ENCODE measurements around the gene KCTD19.
A peak's percentile ranks its signal among the peaks of the same experiment; 100 is the strongest.
"Not testable (repeated sequence)": the region's sequence is repeated elsewhere in the genome, so short reads cannot be mapped to it uniquely, and the experiment has no call there.

Gene KCTD19

DNA sequence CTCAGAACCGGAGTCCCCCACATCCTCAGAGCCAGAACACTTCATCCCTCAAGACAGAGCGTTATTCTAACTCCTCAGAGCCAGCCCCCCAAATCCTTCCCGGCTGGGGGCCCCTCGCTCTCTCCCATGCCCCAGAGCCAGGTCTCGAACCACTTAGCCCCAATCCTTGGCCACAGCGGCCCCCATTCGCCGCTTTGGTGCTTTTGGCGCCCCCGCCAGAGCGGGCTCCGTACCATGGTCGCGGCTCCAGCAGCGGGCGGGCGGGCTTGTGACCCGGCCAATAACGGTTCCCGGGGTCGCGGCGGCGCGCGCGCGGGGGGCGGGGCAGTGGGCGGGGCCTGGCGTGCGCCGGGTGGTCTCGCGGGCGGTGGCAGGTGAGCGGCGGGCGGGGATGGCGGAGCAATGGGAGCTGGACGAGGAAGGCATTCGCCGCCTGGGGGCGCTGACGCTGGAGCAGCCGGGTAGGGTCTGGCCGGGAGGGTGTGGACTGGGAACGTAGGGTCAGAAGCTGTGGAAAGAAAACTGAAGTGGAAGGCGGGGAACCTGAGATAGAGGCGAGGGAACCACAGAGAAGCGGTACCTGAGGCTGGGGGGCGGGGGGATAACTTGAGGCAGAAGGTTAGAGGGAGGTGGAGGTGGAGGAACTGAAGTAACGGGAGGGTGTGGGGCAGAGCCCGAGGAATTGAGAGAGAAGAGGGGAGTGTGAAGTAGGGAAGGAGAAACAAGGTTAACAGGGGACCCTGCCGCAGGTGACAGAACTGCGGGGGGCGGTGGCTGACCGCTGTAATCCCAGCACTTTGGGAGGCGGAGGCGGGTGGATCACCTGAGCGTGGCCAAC lies at the start of gene KCTD19, which contains the start of gene LRRC36:
Gene KCTD19 (minus strand): TSS at position 270 of the 838 bp plus-strand sequence. CDS start 34 bp downstream, at position 236.
Gene LRRC36 (plus strand): TSS at position 344 of the 838 bp plus-strand sequence. CDS start 48 bp downstream, at position 392.
- peak; percentile 50 for DNase-seq

DNA sequence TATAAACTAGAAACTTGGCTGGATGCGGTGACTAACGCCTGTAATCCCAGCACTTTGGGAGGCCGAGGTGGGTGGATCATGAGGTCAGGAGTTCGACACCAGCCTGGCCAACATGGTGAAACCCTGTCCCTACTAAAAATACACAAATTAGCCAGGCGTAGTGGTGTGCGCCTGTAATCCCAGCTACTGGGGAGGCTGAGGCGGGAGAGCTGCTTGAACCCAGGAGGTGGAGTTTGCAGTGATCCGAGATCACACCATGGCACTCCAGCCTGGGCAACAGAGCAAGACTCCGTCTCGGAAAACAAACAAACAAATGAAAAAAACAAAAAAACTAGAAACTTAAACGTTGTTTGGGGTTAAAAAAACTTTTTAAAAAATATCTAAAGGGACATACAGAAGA lies 49.5 kb upstream of the KCTD19 start:
- DNase-seq = not testable (repeated sequence)

DNA sequence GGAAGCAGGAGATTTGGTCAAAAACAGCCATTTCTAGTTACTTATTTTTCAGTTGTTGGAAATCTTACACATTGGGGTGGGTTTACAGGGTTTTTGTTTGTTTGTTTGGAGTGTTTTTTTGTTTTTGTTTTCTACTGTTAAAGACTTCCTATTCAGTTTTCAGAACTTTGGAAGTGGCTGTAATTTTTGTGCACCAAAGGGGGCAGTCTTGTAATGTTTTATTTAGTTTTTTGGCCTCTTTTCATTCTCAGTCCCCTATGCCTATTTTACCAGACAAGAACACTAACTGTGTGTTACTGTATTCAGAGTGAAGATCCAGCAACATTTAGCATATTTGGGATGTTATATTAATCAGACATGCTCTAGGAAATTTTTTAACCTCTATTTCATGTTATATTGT lies 46.1 kb upstream of the KCTD19 start:
- no peak for DNase-seq

DNA sequence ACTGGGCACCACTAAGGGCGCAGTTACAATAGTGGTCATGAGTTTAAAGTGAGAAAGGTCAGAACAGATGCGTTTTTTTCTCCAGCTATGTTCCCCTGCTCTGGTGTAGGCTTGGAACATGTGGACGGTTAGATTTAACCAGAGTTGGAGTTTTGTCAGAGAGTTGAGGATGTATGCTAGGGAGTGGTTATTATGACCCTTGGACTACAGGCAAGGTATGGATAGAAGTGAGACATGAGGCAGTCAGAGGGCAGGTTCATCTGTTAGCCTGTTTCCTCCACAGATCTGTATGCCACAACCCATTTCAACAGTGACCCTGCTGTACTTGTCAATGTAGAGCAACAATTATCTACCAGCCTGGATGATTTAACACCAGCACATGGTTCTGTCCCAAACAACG lies 44.1 kb upstream of the KCTD19 start:
- DNase-seq = no peak

DNA sequence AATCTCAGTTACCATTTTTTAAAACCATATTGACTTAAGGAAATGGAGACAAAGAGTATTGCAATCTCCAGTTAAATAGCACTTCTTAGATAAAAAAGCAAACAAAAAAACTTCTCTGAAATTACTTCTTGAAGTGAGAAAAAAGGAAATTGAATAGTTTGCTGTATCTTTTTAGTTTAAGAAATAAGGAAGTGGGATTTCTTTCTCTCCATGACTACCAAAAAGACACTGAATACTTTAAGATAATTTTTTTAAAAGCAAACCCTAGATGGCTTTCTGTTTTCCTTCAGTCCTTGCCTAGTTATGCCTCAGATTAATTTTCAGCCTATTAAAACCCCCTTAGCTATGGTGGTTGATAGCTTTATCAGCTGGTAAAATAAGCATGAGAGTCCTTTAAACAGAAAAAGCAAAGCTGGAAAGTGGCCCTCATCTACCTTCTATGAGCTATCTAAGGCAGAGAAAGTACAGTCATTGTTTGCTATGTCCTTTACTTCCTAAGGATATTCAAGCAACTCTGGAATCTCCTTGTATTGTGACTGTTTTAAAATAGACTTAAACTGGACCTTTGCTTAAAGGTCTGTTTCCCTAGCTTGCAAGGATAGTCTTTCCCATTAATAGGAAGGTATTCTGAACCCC lies 38.2 kb upstream of the KCTD19 start:
- no peak for DNase-seq

DNA sequence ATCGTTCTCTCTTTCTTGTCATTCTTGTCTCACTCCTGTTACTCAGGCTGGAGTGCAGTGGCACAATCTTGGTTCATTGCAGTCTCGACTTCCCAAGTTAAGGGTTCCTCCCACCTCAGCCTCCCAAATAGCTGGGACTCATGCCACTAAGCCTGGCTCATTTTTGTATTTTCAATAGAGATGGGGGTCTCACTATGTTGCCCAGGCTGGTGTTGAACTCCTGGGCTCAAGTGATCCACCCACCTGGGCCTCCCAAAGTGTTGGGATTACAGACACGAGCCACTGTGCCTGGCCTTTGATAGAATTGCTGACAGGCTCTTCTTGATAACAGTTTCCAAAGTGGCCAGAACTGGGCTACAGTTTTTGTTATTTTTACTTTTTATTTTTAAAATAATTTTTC lies 34.5 kb upstream of the KCTD19 start:
- no peak for DNase-seq

DNA sequence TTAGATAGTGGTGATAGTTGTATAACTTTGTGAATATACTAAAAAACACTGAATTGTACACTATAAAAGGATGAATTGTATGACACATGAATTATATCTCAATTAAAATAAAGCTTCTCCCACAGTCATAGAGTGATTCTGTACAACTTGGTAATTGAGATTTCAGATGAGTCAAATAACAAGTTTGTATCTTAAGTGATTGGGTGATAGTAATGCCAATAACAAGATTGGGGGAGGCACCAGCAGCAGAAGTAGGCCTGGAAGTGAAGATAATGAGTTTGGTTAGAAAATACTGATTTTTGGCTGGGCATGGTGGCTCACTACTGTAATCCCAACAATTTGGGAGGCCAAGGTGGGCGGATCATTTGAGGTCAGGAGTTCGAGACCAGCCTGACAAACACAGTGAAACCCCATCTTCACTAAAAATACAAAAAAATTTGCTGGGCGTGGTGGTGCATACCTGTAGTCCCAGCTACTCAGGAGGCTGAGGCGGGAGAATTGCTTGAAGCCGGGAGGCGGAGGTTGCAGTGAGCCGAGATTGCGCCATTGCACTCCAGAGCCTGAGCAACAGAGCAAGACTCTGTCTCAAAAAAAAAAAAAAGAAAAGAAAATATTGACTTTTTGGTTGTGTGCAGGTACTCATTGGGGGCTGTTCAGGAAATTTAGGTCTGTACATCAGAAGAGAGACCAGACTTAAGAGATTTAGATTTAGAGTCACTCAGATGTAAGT lies 33.2 kb upstream of the KCTD19 start:
- not testable (repeated sequence) for DNase-seq

DNA sequence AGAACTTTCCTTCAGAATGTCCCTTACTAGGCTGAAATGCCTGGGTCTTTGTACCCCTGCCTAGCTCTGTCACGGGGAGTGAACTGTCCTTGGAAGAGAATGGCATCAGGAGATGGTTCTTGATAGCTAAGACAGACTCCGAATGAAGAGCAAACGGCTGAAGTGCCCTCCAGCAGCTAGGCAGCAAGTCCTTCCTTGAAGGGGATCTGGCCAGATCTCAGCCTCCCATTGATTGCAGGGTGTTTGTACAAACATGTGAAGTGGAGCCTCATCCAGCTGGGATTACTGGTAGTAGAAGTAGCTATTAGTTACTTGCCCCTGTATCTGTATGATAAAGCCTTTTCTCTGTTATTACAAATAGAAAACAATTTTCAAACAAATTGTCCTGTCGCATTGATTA lies 31.0 kb upstream of the KCTD19 start:
- no peak for DNase-seq

DNA sequence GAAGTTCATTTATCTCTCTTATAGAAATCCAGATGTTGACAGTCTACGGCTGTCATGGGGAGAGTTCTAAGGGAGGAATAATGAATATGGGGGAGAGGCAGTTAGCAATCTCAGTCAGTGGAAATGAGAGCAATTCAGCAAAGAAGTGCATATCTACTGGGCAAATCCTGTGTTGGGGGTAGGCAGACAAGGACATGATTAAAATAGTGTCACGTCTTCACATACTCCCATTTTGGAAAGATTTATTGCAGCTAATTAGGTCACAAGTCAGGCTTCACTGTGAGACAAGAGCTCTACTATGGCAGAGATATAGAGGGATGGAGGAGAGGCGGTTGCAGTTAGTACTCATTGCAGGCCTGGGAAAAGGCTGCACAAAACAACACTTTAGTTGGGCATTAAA lies 29.9 kb upstream of the KCTD19 start:
- no peak for DNase-seq

DNA sequence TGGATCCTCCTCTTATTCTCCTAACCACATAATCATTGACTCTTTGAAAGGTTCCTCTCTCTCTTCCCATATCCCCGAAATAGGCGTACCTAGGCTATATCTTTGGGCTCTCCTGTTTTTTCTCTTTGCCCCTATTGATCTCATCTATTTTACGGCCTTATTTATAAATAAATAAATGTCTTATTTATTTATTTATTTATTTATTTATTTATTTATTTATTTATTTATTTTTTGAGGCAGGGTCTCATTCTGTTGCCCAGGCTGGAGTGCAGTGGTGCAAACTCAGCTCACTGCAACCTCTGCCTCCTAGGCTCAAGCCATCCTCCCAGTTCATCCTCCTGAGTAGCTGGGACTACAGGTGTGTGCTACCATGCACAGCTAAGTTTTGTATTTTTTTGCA lies 25.9 kb upstream of the KCTD19 start:
- DNase-seq = not testable (repeated sequence)

DNA sequence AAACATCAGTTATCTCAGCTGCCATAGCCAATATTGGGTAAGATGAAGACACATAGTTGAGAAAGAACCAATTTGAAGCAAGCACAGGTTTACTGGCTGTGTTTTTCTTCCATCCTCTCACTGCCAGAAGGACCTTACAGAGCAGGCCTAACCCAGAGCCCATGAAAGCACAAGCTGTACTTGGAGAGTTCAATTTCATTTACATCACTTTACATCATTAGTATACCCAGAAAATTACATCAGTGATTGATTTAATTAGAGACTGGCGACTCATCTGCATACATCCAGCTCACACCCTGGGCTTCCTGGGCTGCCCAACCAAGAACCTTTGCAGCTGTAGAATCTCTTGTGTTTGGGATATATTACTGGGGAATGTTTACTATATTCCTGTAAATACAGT lies 23.8 kb upstream of the KCTD19 start:
- DNase-seq = no peak

DNA sequence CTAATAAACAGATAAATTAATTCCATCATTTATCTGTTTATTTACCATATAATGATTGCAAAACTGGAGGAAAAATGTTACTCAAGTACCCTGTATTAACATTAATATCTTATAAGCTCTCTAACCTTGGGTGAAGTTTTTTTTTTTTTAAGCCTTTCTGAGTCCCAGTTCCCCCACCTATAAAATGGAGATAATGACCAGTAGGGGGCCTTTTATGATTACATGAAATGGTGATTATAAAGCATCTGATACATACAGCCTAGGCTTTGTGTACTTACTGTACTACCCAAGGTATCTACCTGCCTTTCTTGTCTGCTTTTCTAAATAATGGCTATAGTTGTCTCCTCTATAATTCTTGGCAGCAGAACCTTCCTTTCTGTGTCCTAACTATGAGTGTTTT lies 22.6 kb upstream of the KCTD19 start:
- DNase-seq = no peak

DNA sequence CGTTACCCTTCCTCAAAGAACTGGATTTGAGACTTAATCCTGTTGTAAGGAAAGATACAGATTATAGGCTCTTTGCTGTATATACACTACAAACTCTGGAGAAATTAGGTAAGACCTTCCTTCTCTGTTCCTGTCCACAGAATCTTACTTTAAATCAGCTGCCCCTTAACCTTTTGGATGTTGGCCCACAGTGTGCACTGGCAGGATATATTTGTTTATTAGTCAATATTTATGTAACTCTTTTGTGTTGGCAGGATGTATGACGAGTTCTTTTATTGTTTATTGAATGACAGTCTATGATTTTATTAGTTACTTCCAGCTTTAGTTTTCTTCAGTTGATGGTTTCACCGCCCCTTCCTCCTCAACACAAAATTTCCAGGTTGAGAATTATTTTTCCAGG lies 19.8 kb upstream of the KCTD19 start:
- DNase-seq = no peak

DNA sequence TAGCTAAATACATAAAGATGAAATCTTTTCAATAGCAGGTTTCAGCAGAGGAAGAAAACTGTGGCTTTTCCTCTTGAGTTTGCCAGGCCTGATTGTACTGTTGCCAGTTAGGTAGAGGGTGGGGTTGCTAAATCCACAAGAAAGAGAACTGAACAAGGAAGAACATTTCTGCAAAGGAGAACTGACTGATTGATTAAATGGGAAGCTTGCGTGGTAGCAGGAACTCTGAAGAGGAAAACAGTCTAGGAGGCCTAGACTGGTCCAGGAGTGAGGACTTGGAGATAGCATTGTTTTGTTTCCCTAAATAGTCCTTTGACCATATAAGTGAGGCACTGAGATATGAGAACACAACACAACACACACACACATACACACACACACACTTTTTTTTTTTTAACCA lies 18.9 kb upstream of the KCTD19 start:
- DNase-seq = no peak

DNA sequence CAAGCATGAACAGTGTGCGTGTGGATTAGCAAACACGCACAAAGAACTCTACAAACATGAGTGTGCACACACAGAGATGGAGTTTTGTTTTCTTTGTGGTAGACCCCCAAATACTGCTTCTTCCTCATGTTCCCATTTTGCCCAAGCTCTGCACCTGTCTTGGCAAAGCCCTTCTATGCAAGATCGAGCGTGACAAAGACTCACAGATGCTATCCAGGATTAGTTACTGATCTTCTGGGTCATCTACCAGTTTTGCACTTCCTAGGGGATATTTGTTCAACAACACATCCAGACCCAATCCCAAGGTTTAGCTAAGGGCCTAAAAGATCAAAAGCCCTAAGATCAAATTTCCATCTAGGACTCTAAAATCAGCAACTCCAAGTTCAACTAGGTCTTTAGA lies 16.1 kb upstream of the KCTD19 start:
- no peak for DNase-seq

DNA sequence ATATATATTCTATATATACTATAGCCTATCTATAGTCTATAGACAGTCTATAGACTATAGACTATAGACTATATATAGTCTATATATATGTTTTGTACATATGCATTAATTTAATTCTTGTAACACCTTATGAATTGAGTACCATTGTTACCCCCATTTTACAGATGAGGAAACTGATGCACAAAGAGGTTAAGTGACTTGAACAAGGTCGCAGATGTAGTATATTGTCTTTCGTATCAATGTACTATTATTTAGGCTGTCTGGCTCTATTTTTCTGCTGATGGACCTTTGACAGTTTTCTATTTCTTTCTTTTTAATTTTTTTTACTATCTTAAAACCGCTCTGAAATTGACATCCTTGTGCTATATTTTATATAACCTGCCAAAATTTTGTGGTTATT lies 14.7 kb upstream of the KCTD19 start:
- DNase-seq = no peak

DNA sequence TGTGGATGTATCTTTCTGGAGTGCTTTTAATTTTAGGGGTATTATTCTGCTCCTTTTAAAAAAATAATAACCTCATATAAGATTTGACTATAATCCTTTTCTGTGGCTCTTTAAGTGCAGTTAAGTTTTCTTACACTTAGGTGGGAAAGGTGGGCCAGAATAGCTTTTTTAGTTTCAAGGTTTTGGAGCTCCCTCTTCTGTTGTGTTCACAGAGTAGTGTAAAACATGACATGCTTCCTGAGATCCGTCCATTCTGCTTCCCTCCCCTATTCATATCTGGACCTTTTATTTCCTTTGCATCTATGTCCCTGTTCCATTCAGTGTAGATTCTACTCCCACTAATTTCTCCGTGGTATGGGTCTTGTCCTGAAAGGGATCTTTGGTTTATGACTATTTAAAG lies 12.9 kb upstream of the KCTD19 start:
- DNase-seq = no peak

DNA sequence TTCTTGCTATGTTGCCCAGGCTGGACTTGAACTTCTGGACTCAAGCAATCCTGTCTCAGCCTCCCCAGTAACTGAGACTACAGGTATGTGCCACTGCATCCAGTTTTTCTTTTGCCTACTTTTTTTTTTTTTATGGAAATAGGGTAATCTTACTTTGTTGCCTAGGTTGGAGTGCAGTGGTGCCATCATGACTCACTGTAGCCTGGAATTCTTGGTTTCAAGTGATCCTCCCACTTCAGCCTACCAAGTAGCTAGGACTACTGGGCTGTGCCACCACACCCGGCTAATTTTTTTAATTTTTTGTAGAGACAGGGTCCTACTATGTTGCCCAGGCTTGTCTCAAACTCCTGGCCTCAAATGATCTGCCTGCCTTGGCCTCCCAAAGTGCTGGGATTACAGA lies 10.1 kb upstream of the KCTD19 start:
- DNase-seq = no peak

DNA sequence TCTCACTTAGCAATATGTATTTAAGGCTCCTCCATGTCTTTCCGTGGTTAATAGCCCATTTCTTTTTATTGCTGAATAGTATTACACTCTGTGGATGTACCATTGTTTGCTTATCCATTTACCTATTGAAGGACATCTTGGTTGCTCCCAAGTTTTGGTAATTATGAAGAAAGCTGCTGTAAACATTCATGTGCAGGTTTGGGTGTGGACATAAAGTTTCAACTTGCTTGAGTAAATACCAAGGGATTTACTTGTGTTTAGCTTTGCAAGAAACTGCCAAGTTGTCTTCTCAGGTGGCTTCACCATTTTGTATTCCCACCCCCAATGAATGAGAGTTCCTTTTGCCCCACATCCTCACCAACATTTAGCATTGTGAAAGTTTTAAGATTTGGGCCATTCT lies 9.6 kb upstream of the KCTD19 start:
- no peak for DNase-seq

DNA sequence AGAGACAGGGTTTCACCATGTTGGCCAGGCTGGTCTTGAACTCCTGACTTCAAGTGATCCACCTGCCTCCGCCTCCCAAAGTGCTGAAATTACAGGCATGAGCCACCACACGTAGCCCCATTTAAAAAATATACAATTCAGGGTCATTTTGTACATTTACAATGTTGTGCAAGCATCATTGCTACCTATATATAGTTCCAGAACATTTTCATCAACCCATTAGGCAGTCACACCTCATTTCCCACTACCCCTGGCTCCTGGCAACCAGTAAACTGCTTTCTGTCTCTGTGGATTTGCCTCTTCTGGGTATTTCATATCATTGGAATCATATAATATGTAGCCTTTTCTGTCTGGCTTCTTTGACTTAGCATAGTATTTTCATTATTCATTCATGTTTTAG lies 6.8 kb upstream of the KCTD19 start:
- no peak for DNase-seq

DNA sequence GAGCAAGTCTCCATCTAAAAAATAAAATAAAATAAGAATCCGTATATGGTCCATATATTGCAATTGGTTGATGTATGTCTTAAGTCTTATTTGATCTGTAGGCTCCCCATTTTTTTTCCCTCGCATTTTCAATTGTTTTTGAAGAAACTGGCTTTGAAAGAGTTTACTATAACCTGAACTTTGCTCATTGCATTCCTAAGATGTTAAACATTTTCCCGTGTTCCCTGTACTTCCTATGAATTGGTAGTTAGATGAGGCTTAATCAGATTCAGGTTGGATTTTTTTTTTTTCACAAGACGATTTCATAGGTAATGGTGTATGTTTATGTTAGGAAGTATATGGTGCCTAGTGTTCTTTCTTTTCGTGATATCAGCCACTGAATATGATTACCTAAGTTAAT lies 3.4 kb upstream of the KCTD19 start:
- DNase-seq = no peak

DNA sequence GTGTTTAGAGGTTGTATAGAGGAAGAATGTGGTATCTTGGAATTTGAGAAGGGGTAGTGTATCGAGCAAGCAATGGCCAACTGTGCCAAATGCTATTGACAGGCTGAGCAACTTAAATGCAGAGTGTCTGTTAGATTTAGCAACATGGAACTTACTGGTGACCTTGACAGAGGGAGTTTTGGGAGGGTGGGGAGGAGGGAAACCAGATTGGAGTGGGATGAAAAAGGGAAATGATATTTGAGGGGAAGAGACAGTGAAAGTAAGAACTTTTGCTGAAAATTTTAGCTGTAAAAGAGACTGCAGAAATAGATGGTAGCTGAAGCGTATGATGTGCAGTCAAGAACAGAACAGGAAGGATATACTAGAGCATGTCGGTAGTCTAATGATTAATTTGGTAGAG lies 1.2 kb upstream of the KCTD19 start:
- no peak for DNase-seq

DNA sequence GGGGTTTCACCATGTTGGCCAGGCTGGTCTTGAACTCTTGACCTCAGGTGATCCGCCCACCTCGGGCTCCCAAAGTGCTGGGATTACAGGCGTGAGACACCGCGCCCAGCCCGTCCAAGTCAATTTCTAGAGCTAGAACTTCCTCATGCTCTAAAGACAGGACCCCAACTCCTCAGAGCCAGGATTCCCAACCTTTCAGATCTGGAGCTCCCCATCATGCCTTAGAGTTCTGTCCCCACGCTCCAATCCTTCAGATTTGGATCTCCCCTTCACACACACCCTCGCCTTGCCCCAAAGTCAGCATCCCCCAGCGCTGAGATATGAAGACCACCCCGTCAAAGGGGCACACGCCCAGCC lies 448 bp downstream of the KCTD19 start:
- DNase-seq = no peak

DNA sequence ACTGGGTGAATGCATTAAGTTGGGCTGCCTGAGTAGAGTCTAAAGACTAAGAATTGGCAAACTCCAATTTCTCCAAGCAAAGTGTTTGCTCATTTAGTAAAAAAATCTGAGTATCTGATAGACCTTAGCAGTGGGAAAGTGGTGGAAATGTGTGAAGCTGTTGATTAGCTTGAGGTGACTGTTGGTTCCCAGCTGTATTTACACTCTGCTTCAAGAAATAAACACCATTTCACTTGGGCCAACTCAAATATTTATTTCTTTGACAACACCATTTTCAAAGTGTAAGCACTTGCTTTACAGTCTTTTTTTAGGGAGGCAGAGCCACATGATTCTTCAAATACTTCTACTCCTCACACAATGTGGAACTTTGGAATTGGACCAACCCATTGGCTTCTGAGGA lies 8.7 kb downstream of the KCTD19 start:
- DNase-seq = no peak
